ENCODE results near the gene C1orf232. TPM values are rescaled to one million over a fixed set of nuclear protein-coding genes. Genes with fewer than 3 reads are reported as not detected.

The C1orf232 gene
- total RNA-seq, 1 donor from 2014 or later = not detected

- H3K4me1 ChIP-seq = no peaks in the 10 kb centered on the region
- H3K36me3 ChIP-seq = no peaks in the 10 kb centered on the region
- H3K27me3 ChIP-seq = no peaks in the 10 kb centered on the region
- ATAC-seq = peak; percentile 19
- intact Hi-C loops (cut with DNase I) = no loop called here
- DNase-seq = no peak
- no peak for TF ChIP-seq CTCF (IDR thresholded peaks at IDR 0.05)
- H3K4me3 ChIP-seq = no peak within 1 kb of the TSS
- H3K9me3 ChIP-seq = no peaks in the 10 kb centered on the region
- H3K27ac ChIP-seq = no peak within 1 kb of the TSS
Observed at GRCh38 chr1:26190373-26190987, 21.7 kb upstream of the C1orf232 start, which contains the start of gene CATSPER4. Gene CATSPER4, plus strand, starts transcription at chr1:26190602. Its CDS starts 26 bp downstream, at chr1:26190628.

- no peak overlapping the region for H3K27ac ChIP-seq
- ATAC-seq = no peak
- DNase-seq = no peak
- H3K27me3 ChIP-seq = no peaks in the 10 kb centered on the region
- TF ChIP-seq CTCF (IDR thresholded peaks at IDR 0.05) = no peak
- intact Hi-C loops (cut with DNase I) = no loop called here
- H3K4me1 ChIP-seq = no peaks in the 10 kb centered on the region
- H3K4me3 ChIP-seq = no peak overlapping the region
- no peaks in the 10 kb centered on the region for H3K36me3 ChIP-seq
- no peaks in the 10 kb centered on the region for H3K9me3 ChIP-seq
Observed at GRCh38 chr1:26189751-26190275, 21.1 kb upstream of the C1orf232 start.

- no peak for TF ChIP-seq CTCF (IDR thresholded peaks at IDR 0.05)
- no peak for DNase-seq
- intact Hi-C loops (cut with DNase I) = no loop called here
- ATAC-seq = no peak
- H3K4me1 ChIP-seq = no peaks in the 10 kb centered on the region
- no peaks in the 10 kb centered on the region for H3K27me3 ChIP-seq
- H3K4me3 ChIP-seq = no peak overlapping the region
- no peaks in the 10 kb centered on the region for H3K36me3 ChIP-seq
- no peak overlapping the region for H3K27ac ChIP-seq
- H3K9me3 ChIP-seq = no peaks in the 10 kb centered on the region
Observed at GRCh38 chr1:26189331-26189730, 20.6 kb upstream of the C1orf232 start.

GRCh38 chr1:26188477-26188876 lies 19.7 kb upstream of the C1orf232 start:
- no peak for TF ChIP-seq CTCF (IDR thresholded peaks at IDR 0.05)
- no peak overlapping the region for H3K4me3 ChIP-seq
- no peaks in the 10 kb centered on the region for H3K9me3 ChIP-seq
- ATAC-seq (no peak), DNase-seq (no peak)
- H3K36me3 ChIP-seq = no peaks in the 10 kb centered on the region
- intact Hi-C loops (cut with DNase I) = no loop called here
- no peak overlapping the region for H3K27ac ChIP-seq
- H3K27me3 ChIP-seq = no peaks in the 10 kb centered on the region
- H3K4me1 ChIP-seq = no peaks in the 10 kb centered on the region

- no peak for ATAC-seq
Observed at GRCh38 chr1:26187882-26188281, 19.1 kb upstream of the C1orf232 start.

More at GRCh38 chr1:26187882-26188281, 19.1 kb upstream of the C1orf232 start:
- Histone ChIP-seq H3K4me1 (no peaks in the 10 kb centered on the region), H3K27ac (no peak overlapping the region), H3K9me3 (no peaks in the 10 kb centered on the region), H3K36me3 (no peaks in the 10 kb centered on the region), H3K27me3 (no peaks in the 10 kb centered on the region), H3K4me3 (no peak overlapping the region)
- TF ChIP-seq CTCF (IDR thresholded peaks at IDR 0.05) = no peak
- intact Hi-C loops (cut with DNase I) = no loop called here
- DNase-seq = no peak
